ENCODE data around the gene DPH7.
"Not testable (repeated sequence)": the region's sequence is repeated elsewhere in the genome, so short reads cannot be mapped to it uniquely, and the experiment has no call there.

The DPH7 gene

GRCh38 chr9:137580209-137580953, 1.7 kb upstream of the DPH7 start:
- no peak for DNase-seq (ENCODE audit: low spot score)

GRCh38 chr9:137579259-137579604, 507 bp upstream of the DPH7 start:
- no peak for DNase-seq (ENCODE audit: low spot score)

DNA sequence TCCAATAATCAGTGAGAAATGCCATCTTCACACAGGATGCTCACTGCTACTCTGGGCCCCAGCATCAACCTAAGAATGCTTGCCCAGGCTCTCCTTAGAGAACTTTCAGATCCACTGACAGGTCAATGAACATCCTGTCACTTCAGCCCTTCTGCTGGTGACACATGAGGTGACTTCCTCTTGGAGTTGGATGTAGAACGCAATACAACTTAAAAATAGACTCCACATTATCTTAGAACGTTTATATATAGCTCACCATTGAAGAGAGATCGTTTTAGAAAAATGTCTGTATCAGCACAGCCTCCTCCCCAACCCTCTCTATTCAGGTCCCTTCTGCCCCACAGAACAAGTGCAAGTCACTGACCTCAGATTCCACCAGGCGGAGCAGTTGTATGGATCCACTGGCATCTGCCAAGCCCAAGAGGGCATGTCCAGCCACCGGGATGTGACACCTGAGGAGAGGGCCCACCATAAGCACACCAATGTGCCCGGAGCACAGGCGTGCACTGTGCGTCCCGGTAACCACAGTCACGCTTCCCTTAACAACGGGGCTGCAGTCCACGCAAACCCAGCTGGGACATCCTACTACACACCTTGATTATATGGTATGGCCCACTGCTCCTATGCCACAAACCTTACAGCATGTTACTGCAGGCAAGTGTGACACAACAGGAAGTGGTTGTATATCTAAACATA, 2.9 kb downstream of the DPH7 start:
- no peak for DNase-seq (ENCODE audit: low spot score)

GRCh38 chr9:137575364-137575715, 3.4 kb downstream of the DPH7 start:
- peak; percentile 75 for DNase-seq (ENCODE audit: low spot score)

- DNase-seq (ENCODE audit: low spot score): no peak
Measured at GRCh38 chr9:137574192-137574591, 4.5 kb downstream of the DPH7 start.

DNA sequence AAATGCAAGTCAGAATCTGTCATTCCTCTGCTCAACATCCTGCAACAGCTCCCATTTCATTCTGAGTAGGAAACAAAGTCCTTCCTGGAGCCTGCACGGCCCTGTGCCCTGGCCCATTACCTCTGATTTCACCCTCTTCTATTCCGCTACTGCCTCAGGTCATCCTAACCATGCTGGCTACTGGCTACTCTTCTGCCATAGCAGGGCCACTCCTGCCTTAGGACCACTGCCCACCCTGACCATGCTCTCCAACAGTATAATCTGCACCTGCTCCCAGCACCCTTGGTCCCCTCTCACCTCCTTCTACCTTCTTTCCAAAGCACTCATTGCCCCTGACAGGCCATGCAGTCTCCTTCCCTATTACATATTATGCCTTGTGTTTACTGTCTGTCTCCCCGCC, 8.2 kb downstream of the DPH7 start:
- no peak for DNase-seq (ENCODE audit: low spot score)

DNA sequence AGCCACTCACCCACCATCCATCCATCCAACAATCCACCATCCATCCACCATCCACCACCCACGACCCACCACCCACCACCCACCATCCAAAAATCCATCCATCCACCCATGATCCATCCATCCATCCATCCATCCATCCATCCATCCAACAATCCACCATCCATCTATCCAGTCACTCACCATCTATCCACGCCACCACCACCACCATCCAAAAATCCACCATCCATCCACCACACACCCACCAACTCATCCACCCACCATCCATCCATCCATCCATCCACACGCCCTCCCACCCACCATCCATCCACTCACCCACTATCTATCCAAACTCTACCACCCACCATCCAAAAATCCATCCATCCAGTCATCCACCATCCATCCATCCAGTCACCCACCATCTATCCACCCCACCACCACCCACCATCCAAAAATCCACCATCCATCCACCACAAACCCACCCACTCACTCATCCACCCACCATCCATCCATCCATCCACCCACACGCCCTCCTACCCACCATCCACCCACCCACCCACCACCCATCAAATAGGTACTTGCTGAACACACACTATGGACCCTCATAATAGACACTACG, 9.0 kb downstream of the DPH7 start:
- DNase-seq (ENCODE audit: low spot score): no peak

- DNase-seq (ENCODE audit: low spot score): not testable (repeated sequence)
Measured at GRCh38 chr9:137568445-137568844, 10.3 kb downstream of the DPH7 start.

- DNase-seq (ENCODE audit: low spot score): no peak
Measured at GRCh38 chr9:137564817-137565411, 13.8 kb downstream of the DPH7 start.

- DNase-seq (ENCODE audit: low spot score): no peak
Measured at GRCh38 chr9:137564134-137564533, 14.6 kb downstream of the DPH7 start.

DNA sequence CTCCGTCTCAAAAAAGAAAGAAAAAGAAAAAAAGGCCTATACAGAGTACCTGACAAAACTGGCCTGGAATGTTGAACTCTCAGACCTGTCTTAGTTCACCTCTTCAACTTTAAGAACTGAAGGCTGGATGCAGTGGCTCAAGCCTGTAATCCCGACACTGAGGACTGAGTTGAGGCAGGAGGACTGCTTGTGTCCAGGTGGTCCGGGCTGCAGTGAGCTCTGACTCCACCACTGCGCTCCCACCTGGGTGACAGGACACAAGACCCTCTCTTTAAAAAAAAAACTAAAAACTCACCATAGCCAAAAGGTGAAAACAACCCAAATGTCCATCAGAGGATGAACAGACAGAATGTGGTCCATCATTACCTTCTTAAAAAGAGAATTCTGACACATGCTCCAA, 20.6 kb downstream of the DPH7 start:
- DNase-seq (ENCODE audit: low spot score): no peak

DNA sequence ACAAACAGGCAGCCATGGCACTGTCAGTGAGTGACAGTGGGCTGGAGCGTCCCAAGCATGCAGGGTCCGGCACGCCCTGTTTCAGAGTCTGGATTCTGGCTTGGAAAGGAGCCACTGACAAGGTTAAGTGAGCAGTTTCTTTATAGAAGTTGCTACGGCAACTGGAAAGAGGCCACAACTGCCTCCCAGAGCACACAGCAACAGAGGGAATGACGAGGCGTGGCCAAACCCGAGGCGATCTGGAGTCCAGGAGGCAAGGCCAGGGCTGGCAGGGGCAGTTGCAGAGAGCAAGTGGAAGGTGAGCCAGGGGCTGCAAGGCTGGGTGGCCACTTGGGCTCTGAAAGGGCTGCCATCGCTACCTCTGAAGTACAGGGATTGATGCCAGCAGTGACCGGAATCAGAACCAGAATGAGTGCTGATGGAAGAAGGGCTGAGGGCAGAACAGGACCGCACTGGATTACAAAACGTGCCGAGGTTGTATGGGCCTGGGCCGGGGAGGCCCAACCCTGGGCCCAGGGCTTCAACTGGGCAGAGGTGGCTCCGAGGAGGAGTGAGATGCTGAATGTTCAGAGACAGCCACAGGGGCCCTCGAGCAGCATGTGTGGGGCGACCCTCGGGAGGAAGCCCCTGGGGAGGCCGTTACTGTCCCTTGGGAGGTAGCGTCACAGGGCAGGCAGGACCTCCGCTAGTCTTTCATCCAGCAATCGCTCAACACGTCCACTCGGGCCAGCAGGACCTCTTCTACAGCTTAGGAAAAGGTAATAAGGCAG, 22.5 kb downstream of the DPH7 start:
- no peak for DNase-seq (ENCODE audit: low spot score)

- DNase-seq (ENCODE audit: low spot score): no peak
Measured at GRCh38 chr9:137555179-137555578, 23.5 kb downstream of the DPH7 start.

DNA sequence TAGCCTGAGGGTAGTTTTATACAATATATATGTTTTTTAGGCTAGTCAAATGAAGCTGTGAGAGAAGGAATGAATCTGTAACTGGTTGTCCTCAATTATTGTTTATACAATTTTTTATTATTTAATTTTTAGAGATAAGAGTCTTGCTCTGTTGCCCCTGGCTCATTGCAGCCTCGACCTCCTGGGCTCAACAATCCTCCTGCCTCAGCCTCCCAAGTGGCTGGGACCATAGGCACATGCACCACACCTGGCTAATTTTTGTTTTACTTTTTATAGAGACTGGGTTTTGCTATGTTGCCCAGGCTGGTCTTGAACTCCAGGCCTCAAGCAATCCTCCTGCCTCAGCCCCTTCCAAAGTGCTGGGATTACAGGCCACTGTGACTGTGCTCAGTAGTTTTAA, 24.4 kb downstream of the DPH7 start:
- DNase-seq (ENCODE audit: low spot score): no peak

DNA sequence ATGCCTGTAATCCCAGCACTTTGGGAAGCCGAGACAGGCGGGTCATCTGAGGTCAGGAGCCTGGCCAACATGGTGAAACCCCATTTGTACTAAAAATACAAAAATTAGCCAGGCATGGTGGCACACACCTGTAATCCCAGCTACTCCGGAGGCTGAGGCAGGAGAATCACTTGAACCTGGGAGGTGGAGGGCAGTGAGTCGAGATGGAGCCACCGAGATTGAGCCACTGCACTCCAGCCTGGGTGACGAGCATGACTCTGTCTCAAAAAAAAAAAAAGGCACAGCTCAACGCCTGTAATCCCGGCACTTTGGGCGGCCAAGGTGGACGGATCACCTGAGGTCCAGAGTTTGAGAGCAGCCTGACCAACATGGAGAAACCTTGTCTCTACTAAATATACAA, 25.1 kb downstream of the DPH7 start:
- not testable (repeated sequence) for DNase-seq (ENCODE audit: low spot score)

DNA sequence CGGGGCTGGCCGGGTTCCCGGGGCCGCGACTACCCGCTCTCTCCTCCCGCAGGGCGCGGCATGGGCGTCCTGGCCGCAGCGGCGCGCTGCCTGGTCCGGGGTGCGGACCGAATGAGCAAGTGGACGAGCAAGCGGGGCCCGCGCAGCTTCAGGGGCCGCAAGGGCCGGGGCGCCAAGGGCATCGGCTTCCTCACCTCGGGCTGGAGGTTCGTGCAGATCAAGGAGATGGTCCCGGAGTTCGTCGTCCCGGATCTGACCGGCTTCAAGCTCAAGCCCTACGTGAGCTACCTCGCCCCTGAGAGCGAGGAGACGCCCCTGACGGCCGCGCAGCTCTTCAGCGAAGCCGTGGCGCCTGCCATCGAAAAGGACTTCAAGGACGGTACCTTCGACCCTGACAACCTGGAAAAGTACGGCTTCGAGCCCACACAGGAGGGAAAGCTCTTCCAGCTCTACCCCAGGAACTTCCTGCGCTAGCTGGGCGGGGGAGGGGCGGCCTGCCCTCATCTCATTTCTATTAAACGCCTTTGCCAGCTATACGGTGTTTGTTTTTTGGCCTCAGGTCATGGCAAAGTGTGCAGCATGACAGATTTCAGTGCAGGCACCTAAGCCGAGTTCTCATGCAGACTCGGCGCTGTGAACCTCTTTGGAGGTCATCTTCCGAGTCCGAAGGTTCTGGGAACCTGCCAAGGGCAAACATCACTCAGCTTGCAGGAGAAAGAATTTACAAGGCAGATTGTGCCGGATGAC, 26.5 kb downstream of the DPH7 start:
- DNase-seq (ENCODE audit: low spot score): no peak

- DNase-seq (ENCODE audit: low spot score): peak; percentile 84
Measured at GRCh38 chr9:137551264-137552021, 27.3 kb downstream of the DPH7 start, which contains the start of gene MRPL41. TSS of gene MRPL41 (plus strand) at chr9:137551879. CDS start at chr9:137552082, 203 bp downstream.

GRCh38 chr9:137550958-137551263, 27.8 kb downstream of the DPH7 start:
- not testable (repeated sequence) for DNase-seq (ENCODE audit: low spot score)

DNA sequence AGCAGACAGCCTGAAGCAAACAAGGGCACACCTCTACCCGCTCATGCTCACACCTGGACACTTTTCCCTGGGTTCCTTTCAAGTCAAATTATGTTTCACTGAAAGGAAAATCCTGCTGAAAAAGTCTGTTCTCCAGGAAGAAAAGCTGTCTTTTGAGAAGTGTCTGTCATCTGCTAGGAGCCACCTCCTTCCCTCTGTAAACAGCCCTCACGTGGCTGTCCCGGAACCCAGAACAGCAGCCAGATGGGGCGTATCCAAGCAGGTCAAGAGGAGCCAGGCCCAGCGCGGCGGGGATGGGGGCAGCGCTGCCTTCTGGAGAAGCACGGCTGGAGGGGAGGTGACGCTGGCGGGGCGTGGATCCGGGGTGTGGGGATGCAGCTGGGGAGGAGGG, 28.5 kb downstream of the DPH7 start, which contains the start of gene PNPLA7:
Gene PNPLA7 (minus strand): TSS at position 172 of the 391 bp plus-strand sequence. CDS start 205 bp downstream, outside the sequence.
- peak; percentile 89 for DNase-seq (ENCODE audit: low spot score)

- no peak for DNase-seq (ENCODE audit: low spot score)
Measured at GRCh38 chr9:137547687-137548543, 30.8 kb downstream of the DPH7 start.

Measured in pons (tissue), 1 donor.